ENCODE results near the gene BLOC1S4.
"Not testable (repeated sequence)": the region's sequence is repeated elsewhere in the genome, so short reads cannot be mapped to it uniquely, and the experiment has no call there.

BLOC1S4 gene

DNA sequence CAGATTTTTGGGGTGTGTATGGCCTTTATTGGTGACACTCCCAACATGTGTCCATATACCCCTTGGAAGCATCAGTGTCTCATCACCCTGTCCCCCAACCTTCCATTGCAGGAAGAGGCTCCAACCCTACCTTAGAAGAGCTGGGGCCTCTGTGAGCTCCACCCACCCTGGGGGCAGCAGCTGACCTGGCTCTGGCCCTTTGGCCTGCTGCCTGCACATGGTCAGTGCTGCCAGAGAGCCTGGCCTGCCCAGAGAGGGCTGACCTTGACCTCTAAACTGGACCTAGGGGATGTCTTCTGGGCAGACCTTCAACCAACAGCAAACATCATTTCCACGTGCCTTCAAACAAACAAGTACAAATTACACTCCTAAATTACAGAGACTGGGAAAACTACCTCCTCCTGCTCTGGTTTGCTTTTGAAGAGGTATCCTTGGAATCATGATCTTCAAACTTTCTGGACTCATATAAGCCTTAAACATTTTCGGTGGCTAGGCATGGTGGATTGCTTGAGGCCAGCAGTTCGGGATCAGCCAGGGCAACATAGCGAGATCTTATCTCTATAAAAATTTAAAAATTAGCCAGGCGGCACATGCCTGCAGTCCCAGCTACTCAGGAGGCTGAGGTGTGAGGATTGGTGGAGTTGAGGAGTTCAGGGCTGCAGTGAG lies 39.2 kb downstream of the BLOC1S4 start:
- no peak overlapping the region for H3K27ac ChIP-seq (ENCODE audit: low read length)
- H3K27me3 ChIP-seq (ENCODE audit: control insufficient read depth in 1 of 2, insufficient read depth in 2 of 2, low read length in 2 of 2): no peaks in the 10 kb centered on the region
- no peaks in the 10 kb centered on the region for H3K36me3 ChIP-seq (ENCODE audit: control insufficient read depth in 2 of 2, insufficient read depth in 2 of 2, low read length in 2 of 2)
- no peaks in the 10 kb centered on the region for H3K9me3 ChIP-seq (ENCODE audit: control insufficient read depth in 2 of 2, low read length in 2 of 2)
- H3K4me1 ChIP-seq (ENCODE audit: control insufficient read depth, insufficient read depth, low read length): no peaks in the 10 kb centered on the region
- H3K9ac ChIP-seq (ENCODE audit: low read length in 2 of 2): no peak overlapping the region
- H3K4me3 ChIP-seq (ENCODE audit: low read length in 2 of 2): no peak overlapping the region

DNA sequence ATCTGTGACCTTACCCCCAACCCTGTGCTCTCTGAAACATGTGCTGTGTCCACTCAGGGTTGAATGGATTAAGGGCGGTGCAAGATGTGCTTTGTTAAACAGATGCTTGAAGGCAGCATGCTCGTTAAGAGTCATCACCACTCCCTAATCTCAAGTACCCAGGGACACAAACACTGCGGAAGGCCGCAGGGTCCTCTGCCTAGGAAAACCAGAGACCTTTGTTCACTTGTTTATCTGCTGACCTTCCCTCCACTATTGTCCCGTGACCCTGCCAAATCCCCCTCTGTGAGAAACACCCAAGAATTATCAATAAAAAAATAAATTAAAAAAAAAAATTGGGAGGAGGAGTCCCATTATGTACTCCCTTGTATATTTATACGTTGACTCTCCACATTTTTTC lies 40.4 kb downstream of the BLOC1S4 start:
- H3K4me1 ChIP-seq (ENCODE audit: control insufficient read depth, insufficient read depth, low read length); H3K27me3 ChIP-seq (ENCODE audit: control insufficient read depth in 1 of 2, insufficient read depth in 2 of 2, low read length in 2 of 2); H3K9me3 ChIP-seq (ENCODE audit: control insufficient read depth in 2 of 2, low read length in 2 of 2); H3K36me3 ChIP-seq (ENCODE audit: control insufficient read depth in 2 of 2, insufficient read depth in 2 of 2, low read length in 2 of 2); H3K4me3 ChIP-seq (ENCODE audit: low read length in 2 of 2); H3K27ac ChIP-seq (ENCODE audit: low read length); H3K9ac ChIP-seq (ENCODE audit: low read length in 2 of 2): not testable (repeated sequence)

DNA sequence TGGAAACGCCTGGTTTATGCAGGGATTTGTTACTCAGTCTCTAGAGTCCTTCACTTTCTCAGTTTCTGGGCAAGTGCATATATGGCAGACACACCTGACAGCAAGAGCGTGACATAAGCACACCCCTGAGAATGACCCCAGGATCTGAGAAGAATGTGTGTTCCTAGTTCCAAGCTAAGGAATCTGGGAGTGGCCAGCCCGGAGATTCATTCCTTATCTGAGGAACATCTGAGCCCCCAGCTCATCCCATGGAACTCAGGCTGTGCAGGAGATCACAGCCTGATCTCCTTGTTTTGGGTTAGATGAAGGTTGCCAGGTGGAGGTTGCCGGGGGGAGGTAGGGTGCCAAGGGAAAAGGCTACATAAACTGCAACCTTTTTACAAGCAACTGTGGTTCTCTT lies 42.8 kb downstream of the BLOC1S4 start:
- Histone ChIP-seq H3K9me3 (ENCODE audit: control insufficient read depth in 2 of 2, low read length in 2 of 2) (no peaks in the 10 kb centered on the region), H3K9ac (ENCODE audit: low read length in 2 of 2) (no peak overlapping the region), H3K27ac (ENCODE audit: low read length) (no peak overlapping the region), H3K27me3 (ENCODE audit: control insufficient read depth in 1 of 2, insufficient read depth in 2 of 2, low read length in 2 of 2) (peaks cover 0 to 2% of the 10 kb centered on the region in 2 donors), H3K36me3 (ENCODE audit: control insufficient read depth in 2 of 2, insufficient read depth in 2 of 2, low read length in 2 of 2) (no peaks in the 10 kb centered on the region), H3K4me1 (ENCODE audit: control insufficient read depth, insufficient read depth, low read length) (no peaks in the 10 kb centered on the region), H3K4me3 (ENCODE audit: low read length in 2 of 2) (no peak overlapping the region)

DNA sequence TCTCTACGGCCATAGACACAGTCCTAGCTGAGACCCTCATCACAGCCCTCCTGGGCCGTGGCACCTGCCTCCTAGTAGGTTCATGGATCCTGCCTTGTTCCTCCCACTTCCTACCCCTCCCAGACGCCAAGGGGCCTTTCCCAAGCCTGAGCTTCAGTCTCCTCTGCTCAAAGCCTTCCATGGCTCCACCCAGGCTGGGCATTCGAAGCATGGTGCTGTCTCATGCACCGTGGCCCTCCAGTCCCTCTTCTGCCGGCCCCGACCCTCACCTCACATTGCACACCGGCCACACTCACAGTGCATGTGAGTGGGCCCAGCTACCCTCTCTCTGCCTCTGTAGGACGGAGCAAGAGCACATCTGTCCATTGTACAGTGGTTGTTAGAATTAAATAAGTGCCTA lies 44.9 kb downstream of the BLOC1S4 start:
- no peaks in the 10 kb centered on the region for H3K4me1 ChIP-seq (ENCODE audit: control insufficient read depth, insufficient read depth, low read length)
- H3K36me3 ChIP-seq (ENCODE audit: control insufficient read depth in 2 of 2, insufficient read depth in 2 of 2, low read length in 2 of 2): no peaks in the 10 kb centered on the region
- no peak overlapping the region for H3K27ac ChIP-seq (ENCODE audit: low read length)
- no peak overlapping the region for H3K9ac ChIP-seq (ENCODE audit: low read length in 2 of 2)
- no peak overlapping the region for H3K4me3 ChIP-seq (ENCODE audit: low read length in 2 of 2)
- no peaks in the 10 kb centered on the region for H3K9me3 ChIP-seq (ENCODE audit: control insufficient read depth in 2 of 2, low read length in 2 of 2)
- peaks cover 0 to 2% of the 10 kb centered on the region in 2 donors for H3K27me3 ChIP-seq (ENCODE audit: control insufficient read depth in 1 of 2, insufficient read depth in 2 of 2, low read length in 2 of 2)

DNA sequence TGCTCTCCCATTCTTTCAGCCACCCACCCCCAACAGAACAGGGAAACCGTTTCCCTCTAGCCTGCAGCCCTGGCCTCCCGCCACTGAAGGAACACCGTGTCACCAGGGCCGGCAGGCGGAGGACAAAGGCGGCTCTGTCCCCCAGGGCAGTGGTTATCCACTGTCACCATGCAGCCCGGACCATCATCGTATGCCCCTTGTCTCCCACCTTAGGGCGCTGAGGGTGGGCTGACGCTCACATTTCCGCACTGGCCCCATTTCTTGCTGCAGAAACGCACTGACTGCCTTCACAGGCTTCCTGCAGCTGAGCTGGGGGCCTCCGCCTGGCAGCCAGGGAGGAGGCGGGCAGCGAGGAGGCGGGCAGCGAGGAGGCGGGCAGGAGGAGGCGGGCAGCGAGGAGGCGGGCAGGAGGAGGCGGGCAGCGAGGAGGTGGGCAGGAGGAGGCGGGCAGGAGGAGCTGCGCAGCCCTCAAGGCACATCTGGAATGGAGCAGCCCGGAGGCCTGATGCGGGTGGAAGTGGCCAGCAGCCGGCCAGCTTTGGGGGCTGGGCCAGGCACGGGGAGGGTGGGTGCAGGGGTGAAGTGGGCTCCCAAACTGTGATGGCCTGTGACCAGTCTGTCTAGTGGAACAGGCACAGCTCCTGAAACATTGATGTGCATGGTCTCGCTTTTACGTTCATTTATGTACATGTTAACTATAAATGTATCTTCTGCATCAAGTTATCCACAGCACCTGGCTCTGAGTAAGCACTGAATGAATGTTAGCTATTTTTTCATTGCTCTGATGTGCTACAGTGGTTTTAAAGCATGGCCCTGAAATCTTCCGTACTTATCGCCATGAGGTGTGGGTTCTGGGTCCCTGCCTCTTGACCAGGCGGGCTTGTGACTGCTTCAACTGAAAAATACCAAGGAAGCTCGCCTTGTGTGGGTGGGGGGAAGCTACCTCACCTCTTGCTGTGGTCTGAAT lies 46.0 kb downstream of the BLOC1S4 start:
- H3K36me3 ChIP-seq (ENCODE audit: control insufficient read depth in 2 of 2, insufficient read depth in 2 of 2, low read length in 2 of 2): no peaks in the 10 kb centered on the region
- peak overlapping the region in 1 of 2 donors; percentile 22 for H3K4me3 ChIP-seq (ENCODE audit: low read length in 2 of 2)
- peaks cover 0 to 2% of the 10 kb centered on the region in 2 donors for H3K27me3 ChIP-seq (ENCODE audit: control insufficient read depth in 1 of 2, insufficient read depth in 2 of 2, low read length in 2 of 2)
- H3K27ac ChIP-seq (ENCODE audit: low read length): no peak overlapping the region
- H3K9ac ChIP-seq (ENCODE audit: low read length in 2 of 2): no peak overlapping the region
- no peaks in the 10 kb centered on the region for H3K9me3 ChIP-seq (ENCODE audit: control insufficient read depth in 2 of 2, low read length in 2 of 2)
- no peaks in the 10 kb centered on the region for H3K4me1 ChIP-seq (ENCODE audit: control insufficient read depth, insufficient read depth, low read length)

DNA sequence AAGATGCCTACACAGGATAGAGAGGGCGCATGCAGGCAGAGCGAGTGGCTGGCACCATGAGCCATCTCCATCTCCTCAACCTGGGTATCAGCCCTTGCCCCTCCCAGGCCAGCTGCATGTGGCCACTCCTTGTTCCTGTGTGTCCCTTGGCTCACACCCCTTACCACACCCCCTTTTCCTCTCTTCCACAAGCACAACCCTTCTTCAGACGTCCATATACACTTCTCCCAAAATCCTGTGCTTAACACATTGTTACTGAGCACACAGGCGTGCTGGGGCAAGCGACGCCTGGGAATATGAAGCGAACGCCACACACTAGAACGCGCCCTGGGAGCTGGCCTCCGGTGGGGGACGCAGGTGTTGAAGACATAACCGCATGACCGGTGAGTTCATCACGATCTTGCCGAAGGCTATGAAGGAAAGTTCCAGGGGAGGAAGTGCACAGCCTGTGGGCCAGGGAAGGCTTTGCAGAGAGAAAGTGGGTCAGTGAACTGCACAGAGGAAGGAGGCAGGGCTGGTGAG lies 47.4 kb downstream of the BLOC1S4 start:
- H3K4me1 ChIP-seq (ENCODE audit: control insufficient read depth, insufficient read depth, low read length): peaks cover 4% of the 10 kb centered on the region
- no peaks in the 10 kb centered on the region for H3K9me3 ChIP-seq (ENCODE audit: control insufficient read depth in 2 of 2, low read length in 2 of 2)
- peaks cover 2 to 4% of the 10 kb centered on the region in 2 donors for H3K27me3 ChIP-seq (ENCODE audit: control insufficient read depth in 1 of 2, insufficient read depth in 2 of 2, low read length in 2 of 2)
- H3K36me3 ChIP-seq (ENCODE audit: control insufficient read depth in 2 of 2, insufficient read depth in 2 of 2, low read length in 2 of 2): no peaks in the 10 kb centered on the region
- H3K4me3 ChIP-seq (ENCODE audit: low read length in 2 of 2): no peak overlapping the region
- H3K9ac ChIP-seq (ENCODE audit: low read length in 2 of 2): no peak overlapping the region
- no peak overlapping the region for H3K27ac ChIP-seq (ENCODE audit: low read length)

DNA sequence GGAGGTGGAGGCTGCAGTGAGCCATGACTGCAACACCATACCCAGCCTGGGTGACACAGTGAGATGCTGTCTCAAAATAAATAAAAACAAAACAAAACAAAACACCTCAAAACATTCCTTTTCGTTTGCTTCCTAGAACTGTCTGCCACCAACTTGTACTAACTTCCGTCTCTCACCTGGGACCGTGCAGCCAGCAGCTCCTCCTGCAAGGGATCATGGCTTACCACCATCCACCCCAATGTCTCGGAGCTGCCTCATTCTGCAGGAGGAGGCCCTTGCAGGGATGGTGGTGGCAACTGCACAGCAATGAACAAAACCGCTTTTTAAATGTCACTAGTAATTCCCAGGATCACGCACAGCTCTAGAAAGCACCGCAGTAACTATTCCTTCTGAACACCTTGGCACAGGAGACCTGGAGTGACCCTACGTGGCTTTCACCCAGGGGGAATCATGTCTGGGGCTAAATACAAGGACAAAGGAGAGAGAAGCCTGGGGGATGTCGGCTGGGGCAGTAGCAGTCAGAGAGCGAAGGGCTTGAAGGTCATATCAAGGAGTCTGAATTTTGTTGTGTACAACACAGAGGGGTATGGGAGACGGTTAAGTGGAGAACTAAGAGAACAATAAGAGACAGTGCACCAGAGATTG lies 49.1 kb downstream of the BLOC1S4 start:
- no peak overlapping the region for H3K4me3 ChIP-seq (ENCODE audit: low read length in 2 of 2)
- H3K27me3 ChIP-seq (ENCODE audit: control insufficient read depth in 1 of 2, insufficient read depth in 2 of 2, low read length in 2 of 2): peaks cover 2 to 4% of the 10 kb centered on the region in 2 donors
- H3K4me1 ChIP-seq (ENCODE audit: control insufficient read depth, insufficient read depth, low read length): peaks cover 5% of the 10 kb centered on the region
- H3K36me3 ChIP-seq (ENCODE audit: control insufficient read depth in 2 of 2, insufficient read depth in 2 of 2, low read length in 2 of 2): no peaks in the 10 kb centered on the region
- no peak overlapping the region for H3K9ac ChIP-seq (ENCODE audit: low read length in 2 of 2)
- H3K27ac ChIP-seq (ENCODE audit: low read length): no peak overlapping the region
- H3K9me3 ChIP-seq (ENCODE audit: control insufficient read depth in 2 of 2, low read length in 2 of 2): no peaks in the 10 kb centered on the region

DNA sequence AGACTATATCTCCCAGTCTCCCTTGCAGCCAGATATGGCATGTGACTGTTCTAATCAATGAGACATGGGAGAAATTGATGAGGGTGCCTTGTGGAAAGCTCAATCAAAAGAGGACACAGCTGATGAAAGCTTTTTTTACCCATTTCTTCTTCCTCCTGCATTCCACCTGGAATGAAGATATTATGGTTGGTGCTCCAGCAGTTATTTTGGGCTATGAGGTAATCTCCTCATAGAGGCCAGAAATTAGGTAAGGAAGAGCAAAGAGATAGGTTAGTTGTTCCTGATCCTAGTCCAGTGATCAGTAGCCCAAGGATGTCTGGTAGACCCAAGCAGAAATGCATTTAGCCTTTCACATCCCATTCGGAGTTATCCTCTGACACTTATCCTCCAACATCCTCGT lies 49.7 kb downstream of the BLOC1S4 start:
- H3K36me3 ChIP-seq (ENCODE audit: control insufficient read depth in 2 of 2, insufficient read depth in 2 of 2, low read length in 2 of 2): no peaks in the 10 kb centered on the region
- H3K27me3 ChIP-seq (ENCODE audit: control insufficient read depth in 1 of 2, insufficient read depth in 2 of 2, low read length in 2 of 2): peaks cover under 1 to 4% of the 10 kb centered on the region in 2 donors
- H3K4me3 ChIP-seq (ENCODE audit: low read length in 2 of 2): no peak overlapping the region
- H3K9me3 ChIP-seq (ENCODE audit: control insufficient read depth in 2 of 2, low read length in 2 of 2): no peaks in the 10 kb centered on the region
- H3K27ac ChIP-seq (ENCODE audit: low read length): no peak overlapping the region
- H3K9ac ChIP-seq (ENCODE audit: low read length in 2 of 2): no peak overlapping the region
- H3K4me1 ChIP-seq (ENCODE audit: control insufficient read depth, insufficient read depth, low read length): peaks cover 5% of the 10 kb centered on the region
